ENCODE data around the gene ADAMTS2. TPM values are rescaled to one million over a fixed set of nuclear protein-coding genes. Genes with fewer than 3 reads are reported as not detected.

Gene ADAMTS2
- total and polyA plus RNA-seq, 2 donors (not counting 3 experiments of a cell fraction or from before 2014, with no cell fraction given), result not detected

GRCh38 chr5:179373101-179373934 lies 28.1 kb upstream of the ADAMTS2 start:
- no peaks in the 10 kb centered on the region for H3K9me1 ChIP-seq (replicated peaks; ENCODE audit: control insufficient read depth, extremely low read depth, insufficient read depth, low read length)
- TF ChIP-seq, protein P1, sequence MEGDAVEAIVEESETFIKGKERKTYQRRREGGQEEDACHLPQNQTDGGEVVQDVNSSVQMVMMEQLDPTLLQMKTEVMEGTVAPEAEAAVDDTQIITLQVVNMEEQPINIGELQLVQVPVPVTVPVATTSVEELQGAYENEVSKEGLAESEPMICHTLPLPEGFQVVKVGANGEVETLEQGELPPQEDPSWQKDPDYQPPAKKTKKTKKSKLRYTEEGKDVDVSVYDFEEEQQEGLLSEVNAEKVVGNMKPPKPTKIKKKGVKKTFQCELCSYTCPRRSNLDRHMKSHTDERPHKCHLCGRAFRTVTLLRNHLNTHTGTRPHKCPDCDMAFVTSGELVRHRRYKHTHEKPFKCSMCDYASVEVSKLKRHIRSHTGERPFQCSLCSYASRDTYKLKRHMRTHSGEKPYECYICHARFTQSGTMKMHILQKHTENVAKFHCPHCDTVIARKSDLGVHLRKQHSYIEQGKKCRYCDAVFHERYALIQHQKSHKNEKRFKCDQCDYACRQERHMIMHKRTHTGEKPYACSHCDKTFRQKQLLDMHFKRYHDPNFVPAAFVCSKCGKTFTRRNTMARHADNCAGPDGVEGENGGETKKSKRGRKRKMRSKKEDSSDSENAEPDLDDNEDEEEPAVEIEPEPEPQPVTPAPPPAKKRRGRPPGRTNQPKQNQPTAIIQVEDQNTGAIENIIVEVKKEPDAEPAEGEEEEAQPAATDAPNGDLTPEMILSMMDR (IDR thresholded peaks at IDR 0.05; ENCODE audit: extremely low read depth in 1 of 2, insufficient read depth in 1 of 2, low read depth in 1 of 2, low read length in 2 of 2), result no peak
- TF ChIP-seq POLR2AphosphoS5 (IDR thresholded peaks at IDR 0.05; ENCODE audit: insufficient read depth, low read depth, low read length), result no peak
- TF ChIP-seq JUN (IDR thresholded peaks at IDR 0.05; ENCODE audit: borderline replicate concordance, insufficient read depth, insufficient read length, low read depth), result no peak
- no peak for TF ChIP-seq EZH2 (IDR thresholded peaks at IDR 0.05; ENCODE audit: borderline replicate concordance, low read depth, low read length, severe bottlenecking)
- no peak for TF ChIP-seq MYC (IDR thresholded peaks at IDR 0.05; ENCODE audit: low read depth, low read length)
- TF ChIP-seq POLR2A (IDR thresholded peaks at IDR 0.05; ENCODE audit: low read depth, low read length), result no peak
- TF ChIP-seq GATA2 (IDR thresholded peaks at IDR 0.05; ENCODE audit: insufficient read depth, insufficient read length, low read depth, low read length), result no peak
- TF ChIP-seq MAX (IDR thresholded peaks at IDR 0.05; ENCODE audit: insufficient read depth, insufficient read length), result no peak
- no peak for TF ChIP-seq FOS (IDR thresholded peaks at IDR 0.05; ENCODE audit: borderline replicate concordance, insufficient read depth, low read length)
- no peak overlapping the region for H3K27ac ChIP-seq (ENCODE audit: insufficient read depth, low read depth, low read length)
- BruUV-seq (replicated peaks), result no TSS peak
- H2AFZ ChIP-seq (ENCODE audit: low read depth, low read length), result no peak overlapping the region
- H3K27me3 ChIP-seq (ENCODE audit: control insufficient read depth in 2 of 2, insufficient read depth in 2 of 2, low read length in 2 of 2), result no peaks in the 10 kb centered on the region
- H3K79me2 ChIP-seq (ENCODE audit: control insufficient read depth, insufficient read depth, low read length), result no peaks in the 10 kb centered on the region
- FAIRE-seq (no peak), DNase-seq (ENCODE audit: low read depth, low spot score) (no peak)
- POLR2A ChIA-PET, result no interaction called here
- intact Hi-C loops (cut with micrococcal nuclease), result no loop called here
- CTCF ChIA-PET, result no interaction called here
- H3K36me3 ChIP-seq (ENCODE audit: control insufficient read depth in 2 of 2, extremely low read depth in 1 of 2, insufficient read depth in 2 of 2, low read length in 2 of 2), result no peaks in the 10 kb centered on the region
- H3K9me3 ChIP-seq (replicated peaks; ENCODE audit: control insufficient read depth, insufficient read depth, low read length), result no peaks in the 10 kb centered on the region
- no peak overlapping the region for H3K4me3 ChIP-seq (replicated peaks in 1 of 3; ENCODE audit: insufficient read depth in 1 of 3, low read depth in 1 of 3, low read length in 3 of 3)
- dilution Hi-C loops (cut with MboI; ENCODE audit: extremely low pct_ligation_motif_present, low sequenced_read_pairs), result no loop called here
- no peak overlapping the region for H3K4me2 ChIP-seq (ENCODE audit: insufficient read depth, low read length)
- no peaks in the 10 kb centered on the region for H4K20me1 ChIP-seq (replicated peaks; ENCODE audit: control insufficient read depth, extremely low read depth, insufficient read depth, low read length)
- no peak overlapping the region for H3K9ac ChIP-seq (replicated peaks; ENCODE audit: extremely low read depth, insufficient read depth, low read length)
- H3K4me1 ChIP-seq (ENCODE audit: control insufficient read depth, extremely low read depth, insufficient read depth, low read length), result no peaks in the 10 kb centered on the region
